ENCODE results near the gene GLI1. TPM values are rescaled to one million over a fixed set of nuclear protein-coding genes. Genes with fewer than 3 reads are reported as not detected.

GLI1 gene
- total RNA-seq, 2 experiments from 2014 or later = 0.31 to 0.85 TPM

DNA sequence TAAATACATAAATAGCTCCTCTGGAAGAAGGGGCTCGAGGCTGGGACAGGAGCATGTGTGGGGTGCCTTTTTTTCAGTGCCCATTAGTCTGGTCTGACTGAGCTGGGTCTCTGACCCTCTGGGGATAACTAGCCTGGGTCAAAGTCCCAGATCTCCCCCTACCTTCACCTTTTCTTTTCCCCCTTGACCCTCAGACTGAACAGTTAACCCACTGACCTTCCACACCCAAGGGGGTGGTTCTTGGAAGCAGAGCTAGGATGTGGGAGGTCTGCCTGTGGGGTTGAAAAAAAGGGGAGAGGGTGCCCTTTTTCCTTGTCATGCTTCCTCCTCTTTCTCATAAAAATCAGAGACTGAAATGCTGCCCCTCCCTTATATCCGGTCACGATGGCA is 925 bp upstream of the GLI1 start:
- Histone ChIP-seq H3K4me1 (ENCODE audit: insufficient read depth, low read length) (peaks cover 59% of the 10 kb centered on the region), H3K4me3 (ENCODE audit: low read length) (peak overlapping the region; percentile 68), H3K9me3 (ENCODE audit: control insufficient read depth in 1 of 2, insufficient read depth in 1 of 2, low read length in 2 of 2) (no peaks in the 10 kb centered on the region), H3K36me3 (ENCODE audit: insufficient read depth, low read length) (no peaks in the 10 kb centered on the region), H3K27me3 (ENCODE audit: control insufficient read depth in 1 of 2, insufficient read depth in 2 of 2, low read length in 2 of 2) (peaks cover 9 to 14% of the 10 kb centered on the region in 2 experiments), H3K27ac (ENCODE audit: low read depth in 1 of 2, low read length in 2 of 2) (peak overlapping the region; percentile 58 to 86)
- ChIA-PET POLR2A (interaction anchor here (0.9 to 6.5 kb wide), 13 partner anchors 11 to 282 kb away, joined by 3 to 93 read pairs (median 7); partner anchors contain the start of genes ARHGAP9, B4GALNT1, DDIT3 and INHBC), CTCF (interaction anchor here (0.8 to 2.0 kb wide), 22 partner anchors 10 to 283 kb away, joined by 3 to 28 read pairs (median 5); partner anchors contain the start of genes ARHGAP9, MARS1, OS9 and R3HDM2)
- TF ChIP-seq, protein P1, sequence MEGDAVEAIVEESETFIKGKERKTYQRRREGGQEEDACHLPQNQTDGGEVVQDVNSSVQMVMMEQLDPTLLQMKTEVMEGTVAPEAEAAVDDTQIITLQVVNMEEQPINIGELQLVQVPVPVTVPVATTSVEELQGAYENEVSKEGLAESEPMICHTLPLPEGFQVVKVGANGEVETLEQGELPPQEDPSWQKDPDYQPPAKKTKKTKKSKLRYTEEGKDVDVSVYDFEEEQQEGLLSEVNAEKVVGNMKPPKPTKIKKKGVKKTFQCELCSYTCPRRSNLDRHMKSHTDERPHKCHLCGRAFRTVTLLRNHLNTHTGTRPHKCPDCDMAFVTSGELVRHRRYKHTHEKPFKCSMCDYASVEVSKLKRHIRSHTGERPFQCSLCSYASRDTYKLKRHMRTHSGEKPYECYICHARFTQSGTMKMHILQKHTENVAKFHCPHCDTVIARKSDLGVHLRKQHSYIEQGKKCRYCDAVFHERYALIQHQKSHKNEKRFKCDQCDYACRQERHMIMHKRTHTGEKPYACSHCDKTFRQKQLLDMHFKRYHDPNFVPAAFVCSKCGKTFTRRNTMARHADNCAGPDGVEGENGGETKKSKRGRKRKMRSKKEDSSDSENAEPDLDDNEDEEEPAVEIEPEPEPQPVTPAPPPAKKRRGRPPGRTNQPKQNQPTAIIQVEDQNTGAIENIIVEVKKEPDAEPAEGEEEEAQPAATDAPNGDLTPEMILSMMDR (IDR thresholded peaks at IDR 0.05) = no peak
- ATAC-seq (ENCODE audit: poor library complexity) (no peak), DNase-seq (no peak)
- Mint-ChIP-seq H3K4me1 (ENCODE audit: low read depth) (peaks cover 50% of the 10 kb centered on the region), H3K4me3 (peak overlapping the region; percentile 98), H3K27me3 (peaks cover 26% of the 10 kb centered on the region), H3K27ac (peak overlapping the region; percentile 95), H3K36me3 (ENCODE audit: low read depth) (peaks cover 8% of the 10 kb centered on the region), H3K9me3 (no peaks in the 10 kb centered on the region)
- intact Hi-C loops (cut with DNase I, micrococcal nuclease) = loop anchor here (1.0 to 10.0 kb wide), 5 partner anchors 88 to 194 kb away; partner anchors contain the start of gene DCTN2 (in 1 of the 2)

GRCh38 chr12:57459055-57459749 is 383 bp upstream of the GLI1 start:
- H3K9me3 ChIP-seq (ENCODE audit: control insufficient read depth in 1 of 2, insufficient read depth in 1 of 2, low read length in 2 of 2) = no peaks in the 10 kb centered on the region
- H3K4me1 ChIP-seq (ENCODE audit: insufficient read depth, low read length) = peaks cover 59% of the 10 kb centered on the region
- H3K27me3 ChIP-seq (ENCODE audit: control insufficient read depth in 1 of 2, insufficient read depth in 2 of 2, low read length in 2 of 2) = peaks cover 9 to 14% of the 10 kb centered on the region in 2 experiments
- ChIA-PET POLR2A (interaction anchor here (0.9 to 6.5 kb wide), 13 partner anchors 11 to 282 kb away, joined by 3 to 93 read pairs (median 7); partner anchors contain the start of genes ARHGAP9, B4GALNT1, DDIT3 and INHBC), CTCF (interaction anchor here (0.6 to 2.0 kb wide), 25 partner anchors 9 to 282 kb away, joined by 3 to 28 read pairs (median 5); partner anchors contain the start of genes ARHGAP9, MARS1, OS9 and R3HDM2)
- ATAC-seq (ENCODE audit: poor library complexity) (peak; percentile 73), DNase-seq (peak; percentile 84 to 96 (median 91))
- Mint-ChIP-seq H3K9me3 (no peaks in the 10 kb centered on the region), H3K27me3 (peaks cover 26% of the 10 kb centered on the region), H3K4me1 (ENCODE audit: low read depth) (peaks cover 50% of the 10 kb centered on the region), H3K27ac (peak overlapping the region; percentile 95), H3K36me3 (ENCODE audit: low read depth) (peaks cover 8% of the 10 kb centered on the region), H3K4me3 (peak overlapping the region; percentile 98)
- H3K4me3 ChIP-seq (ENCODE audit: low read length) = peak overlapping the region; percentile 68
- intact Hi-C loops (cut with DNase I, micrococcal nuclease) = loop anchor here (1.0 to 10.0 kb wide), 5 partner anchors 88 to 194 kb away; partner anchors contain the start of gene DCTN2 (in 1 of the 2)
- H3K36me3 ChIP-seq (ENCODE audit: insufficient read depth, low read length) = no peaks in the 10 kb centered on the region
- TF ChIP-seq, protein P1 (IDR thresholded peaks at IDR 0.05) = peak; percentile 95
- H3K27ac ChIP-seq (ENCODE audit: low read depth in 1 of 2, low read length in 2 of 2) = peak overlapping the region; percentile 58 to 86

- H3K9me3 ChIP-seq (ENCODE audit: control insufficient read depth in 1 of 2, insufficient read depth in 1 of 2, low read length in 2 of 2) = no peaks in the 10 kb centered on the region
- H3K4me3 ChIP-seq (ENCODE audit: low read length) = peak overlapping the region; percentile 68
- ChIA-PET POLR2A (interaction anchor here (0.7 to 6.5 kb wide), 5 partner anchors 9 to 231 kb away, joined by 3 to 93 read pairs (median 4); partner anchors contain the start of genes ARHGAP9, DCTN2 and SHMT2), CTCF (interaction anchor here (4.6 kb wide), 1 partner anchor 15 kb away, joined by 35 read pairs; no protein-coding TSS in a partner anchor)
- peaks cover 9 to 14% of the 10 kb centered on the region in 2 experiments for H3K27me3 ChIP-seq (ENCODE audit: control insufficient read depth in 1 of 2, insufficient read depth in 2 of 2, low read length in 2 of 2)
- peaks cover 26% of the 10 kb centered on the region for H3K27me3 Mint-ChIP-seq
- H3K27ac Mint-ChIP-seq = peak overlapping the region; percentile 52
- ATAC-seq (ENCODE audit: poor library complexity) = no peak
- H3K9me3 Mint-ChIP-seq = no peaks in the 10 kb centered on the region
- H3K36me3 ChIP-seq (ENCODE audit: insufficient read depth, low read length) = no peaks in the 10 kb centered on the region
- intact Hi-C loops (cut with DNase I, micrococcal nuclease) = no loop called here
- peaks cover 50% of the 10 kb centered on the region for H3K4me1 Mint-ChIP-seq (ENCODE audit: low read depth)
- peaks cover 59% of the 10 kb centered on the region for H3K4me1 ChIP-seq (ENCODE audit: insufficient read depth, low read length)
- TF ChIP-seq, protein P1 (IDR thresholded peaks at IDR 0.05) = no peak
- no peak overlapping the region for H3K27ac ChIP-seq (ENCODE audit: low read depth in 1 of 2, low read length in 2 of 2)
- peaks cover 8% of the 10 kb centered on the region for H3K36me3 Mint-ChIP-seq (ENCODE audit: low read depth)
- peak overlapping the region; percentile 88 for H3K4me3 Mint-ChIP-seq
- peak in 3 of 14 experiments; percentile 22 to 55 (median 50) for DNase-seq
These were observed 841 bp downstream of the GLI1 start for GRCh38 chr12:57460468-57460784.

All from CD4-positive, alpha-beta T cell (primary cell).